Measurements from ENCODE around the gene CCDC158. TPM values are rescaled to one million over a fixed set of nuclear protein-coding genes. Genes with fewer than 3 reads are reported as not detected.

CCDC158 gene
- total RNA-seq, 4 donors from 2014 or later, result 1.2 to 2.6 (median 1.5) TPM

DNA sequence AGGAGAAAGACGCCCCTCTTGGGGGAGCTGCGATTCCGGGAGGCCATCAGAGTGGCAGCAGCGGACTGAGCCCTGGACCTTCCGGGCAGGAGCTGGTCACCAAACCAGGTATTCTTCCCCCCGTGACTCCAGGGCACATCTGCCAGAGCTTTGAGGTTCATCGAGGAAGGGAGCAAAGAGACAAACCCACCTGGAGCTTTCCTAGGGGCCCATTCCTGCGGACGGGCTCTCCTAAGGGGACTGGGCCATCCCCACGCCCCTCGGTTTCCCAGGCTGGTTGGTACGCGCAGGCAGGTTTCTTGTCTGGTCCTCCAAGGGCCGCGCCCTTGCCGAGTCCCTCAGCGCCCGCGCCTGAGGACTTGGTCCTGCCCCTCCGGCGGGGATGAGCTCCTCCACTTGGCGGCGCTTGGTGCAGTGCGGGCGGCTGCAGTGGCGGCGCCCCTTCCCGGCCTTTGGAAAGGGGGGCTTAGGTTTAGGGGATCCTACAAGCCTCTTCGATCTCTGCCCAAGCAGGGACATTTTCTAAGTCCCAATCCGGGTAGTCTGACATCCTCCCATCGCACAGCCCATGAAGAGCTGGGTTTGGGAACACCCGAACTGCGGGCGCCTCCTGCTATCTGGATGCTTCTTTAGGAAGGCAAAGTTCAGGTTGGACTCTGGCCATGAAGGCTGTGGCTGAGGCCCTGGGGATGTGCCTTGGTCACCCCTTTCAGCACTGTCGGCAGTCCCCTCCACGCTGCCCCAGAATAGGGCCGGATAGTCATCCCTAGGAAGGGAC is 113.9 kb downstream of the CCDC158 start:
- H3K4me3 ChIP-seq, result peak overlapping the region; percentile 42 to 90
- peaks cover 0 to 17% of the 10 kb centered on the region in 2 donors for H3K36me3 ChIP-seq
- peak overlapping the region; percentile 45 to 94 (median 94) for H3K27ac ChIP-seq
- TF ChIP-seq CTCF (IDR thresholded peaks at IDR 0.05) (peak; percentile 16 to 73 (median 42)), POLR2A (IDR thresholded peaks at IDR 0.05) (no peak)
- H3K4me1 ChIP-seq, result peaks cover 0 to 62% (median 0%) of the 10 kb centered on the region in 3 donors
- H3K9me3 ChIP-seq, result no peaks in the 10 kb centered on the region
- peak; percentile 52 for ATAC-seq
- WGBS, 2 donors (ENCODE audit: low coverage in 1 of 2), result 15% methylated on average over 6 of the region's 37 CpGs; no CpG with 5 or more reads in 1 of the 2 donors
- no peaks in the 10 kb centered on the region for H3K27me3 ChIP-seq

- H3K27me3 ChIP-seq, result no peaks in the 10 kb centered on the region
- peaks cover 0 to 17% of the 10 kb centered on the region in 2 donors for H3K36me3 ChIP-seq
- WGBS, 2 donors (ENCODE audit: low coverage in 1 of 2), result 0% methylated on average over 3 of the region's 85 CpGs; no CpG with 5 or more reads in 1 of the 2 donors
- H3K4me3 ChIP-seq, result peak within 1 kb of the TSS; percentile 42 to 90
- H3K4me1 ChIP-seq, result peaks cover 0 to 57% (median 0%) of the 10 kb centered on the region in 3 donors
- ATAC-seq, result peak; percentile 88
- TF ChIP-seq POLR2AphosphoS5 (IDR thresholded peaks at IDR 0.05) (peak; percentile 80), CTCF (IDR thresholded peaks at IDR 0.05) (peak in 1 of 4 experiments; percentile 23), POLR2A (IDR thresholded peaks at IDR 0.05) (peak; percentile 38 to 40), EP300 (IDR thresholded peaks at IDR 0.05) (no peak)
- H3K9me3 ChIP-seq, result no peaks in the 10 kb centered on the region
- H3K27ac ChIP-seq, result peak within 1 kb of the TSS; percentile 45 to 94 (median 94)
These were observed 114.7 kb downstream of the CCDC158 start, which contains the start of gene STBD1 for GRCh38 chr4:76305971-76306881. STBD1 (plus strand) TSS chr4:76306733; CDS start chr4:76306770, 37 bp downstream.

DNA sequence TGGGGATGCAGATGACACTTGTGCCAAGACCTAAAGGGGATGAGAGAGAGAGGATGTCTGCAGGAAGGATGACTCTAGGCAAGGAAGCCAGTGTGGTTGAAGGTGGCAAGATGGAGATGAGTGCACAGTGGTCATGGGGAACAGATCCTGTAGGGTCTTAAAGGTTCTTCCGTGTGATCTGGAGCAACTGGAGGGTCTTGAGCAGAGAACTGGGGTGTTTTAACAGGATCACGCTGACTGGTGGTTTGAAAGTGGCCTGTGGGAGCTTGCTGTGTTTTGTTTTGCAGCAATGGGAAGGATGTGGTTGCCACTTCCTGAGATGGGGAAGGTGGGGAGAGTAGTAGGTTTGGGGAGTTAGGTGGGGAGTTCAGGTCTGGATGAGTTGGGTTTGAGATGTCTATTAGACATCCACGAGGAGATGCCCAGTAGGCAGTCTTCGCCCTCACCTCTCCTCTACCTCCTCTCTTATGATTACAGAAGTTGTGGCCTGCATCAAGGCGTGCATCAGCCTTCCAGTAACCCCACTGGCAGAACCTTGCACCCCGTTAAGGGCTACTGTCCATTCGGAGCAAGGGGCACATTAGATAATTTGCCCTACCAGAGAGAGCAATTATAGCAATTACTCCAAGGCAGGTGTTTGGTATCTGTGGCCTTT is 115.8 kb downstream of the CCDC158 start:
- Histone ChIP-seq H3K36me3 (peaks cover 0 to 11% of the 10 kb centered on the region in 2 donors), H3K4me3 (peak overlapping the region in 1 of 2 donors; percentile 90), H3K4me1 (peaks cover 0 to 49% (median 0%) of the 10 kb centered on the region in 3 donors), H3K27ac (peak overlapping the region; percentile 40 to 94 (median 94)), H3K27me3 (no peaks in the 10 kb centered on the region), H3K9me3 (no peaks in the 10 kb centered on the region)
- 77 to 87% methylated on average over 3 to 6 of the region's 7 CpGs for WGBS, 2 donors (ENCODE audit: low coverage in 1 of 2)
- no peak for ATAC-seq
- no peak for TF ChIP-seq POLR2AphosphoS5 (IDR thresholded peaks at IDR 0.05)
- TF ChIP-seq EP300 (IDR thresholded peaks at IDR 0.05), result no peak
- no peak for TF ChIP-seq POLR2A (IDR thresholded peaks at IDR 0.05)
- no peak for TF ChIP-seq CTCF (IDR thresholded peaks at IDR 0.05)

GRCh38 chr4:76302826-76303438 is 118.0 kb downstream of the CCDC158 start:
- no peaks in the 10 kb centered on the region for H3K27me3 ChIP-seq
- peaks cover 0 to 5% (median 0%) of the 10 kb centered on the region in 3 donors for H3K9me3 ChIP-seq
- H3K4me3 ChIP-seq, result no peak overlapping the region
- TF ChIP-seq POLR2A (IDR thresholded peaks at IDR 0.05), result no peak
- TF ChIP-seq CTCF (IDR thresholded peaks at IDR 0.05), result no peak
- no peak for TF ChIP-seq EP300 (IDR thresholded peaks at IDR 0.05)
- TF ChIP-seq POLR2AphosphoS5 (IDR thresholded peaks at IDR 0.05), result no peak
- H3K27ac ChIP-seq, result no peak overlapping the region
- no peaks in the 10 kb centered on the region for H3K36me3 ChIP-seq
- WGBS, 2 donors (ENCODE audit: low coverage in 1 of 2), result 59 to 78% methylated on average over 2 to 3 of the region's 3 CpGs
- H3K4me1 ChIP-seq, result peaks cover 0 to 27% (median 0%) of the 10 kb centered on the region in 3 donors
- no peak for ATAC-seq

All from gastroesophageal sphincter (tissue), 4 donors.